22Rv1 (cell line): ENCODE results near the gene CACHD1.

Experiments
- ZFX ChIP-seq: fragments of 450-650 bp; IDR thresholded peaks from 2 replicates; pipeline ENCODE4 v1.6.1; 2017; ENCODE audit warnings: antibody characterized with exemption, borderline replicate concordance
- TF ChIP-seq, protein P1 (sequence below): fragments of 450-650 bp; IDR thresholded peaks from 2 replicates; pipeline ENCODE4 v1.5.1; 2017; ENCODE audit warnings: mild to moderate bottlenecking

- TF ChIP-seq, protein P1, sequence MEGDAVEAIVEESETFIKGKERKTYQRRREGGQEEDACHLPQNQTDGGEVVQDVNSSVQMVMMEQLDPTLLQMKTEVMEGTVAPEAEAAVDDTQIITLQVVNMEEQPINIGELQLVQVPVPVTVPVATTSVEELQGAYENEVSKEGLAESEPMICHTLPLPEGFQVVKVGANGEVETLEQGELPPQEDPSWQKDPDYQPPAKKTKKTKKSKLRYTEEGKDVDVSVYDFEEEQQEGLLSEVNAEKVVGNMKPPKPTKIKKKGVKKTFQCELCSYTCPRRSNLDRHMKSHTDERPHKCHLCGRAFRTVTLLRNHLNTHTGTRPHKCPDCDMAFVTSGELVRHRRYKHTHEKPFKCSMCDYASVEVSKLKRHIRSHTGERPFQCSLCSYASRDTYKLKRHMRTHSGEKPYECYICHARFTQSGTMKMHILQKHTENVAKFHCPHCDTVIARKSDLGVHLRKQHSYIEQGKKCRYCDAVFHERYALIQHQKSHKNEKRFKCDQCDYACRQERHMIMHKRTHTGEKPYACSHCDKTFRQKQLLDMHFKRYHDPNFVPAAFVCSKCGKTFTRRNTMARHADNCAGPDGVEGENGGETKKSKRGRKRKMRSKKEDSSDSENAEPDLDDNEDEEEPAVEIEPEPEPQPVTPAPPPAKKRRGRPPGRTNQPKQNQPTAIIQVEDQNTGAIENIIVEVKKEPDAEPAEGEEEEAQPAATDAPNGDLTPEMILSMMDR, result no peak
- TF ChIP-seq ZFX, result no peak
Measured at GRCh38 chr1:64494659-64495058, 24.7 kb downstream of the CACHD1 start.
